H9 (cell line): ENCODE data around the gene TMC8. TPM values are rescaled to one million over a fixed set of nuclear protein-coding genes. Genes with fewer than 3 reads are reported as not detected.

ENCODE experiments used
- DNase-seq: peaks from one replicate; pipeline ENCODE4 v3.0.0-alpha.2; 2017
- H2AFZ ChIP-seq: one replicate; pipeline ENCODE4 v1.6.1; 2013; ENCODE audit warnings: mild to moderate bottlenecking, low read length, control low read depth, moderate library complexity
- H2AK5ac ChIP-seq: 2 replicates; pipeline ENCODE4 v1.6.1; 2013; ENCODE audit warnings: low read length, control low read depth, mixed read lengths; ENCODE audit not compliant: insufficient read length
- H2BK120ac ChIP-seq: one replicate; pipeline ENCODE4 v1.6.1; 2013; ENCODE audit warnings: low read depth, mild to moderate bottlenecking, low read length, control low read depth, inconsistent platforms; ENCODE audit not compliant: poor library complexity, severe bottlenecking
- H2BK12ac ChIP-seq: 2 replicates; pipeline ENCODE4 v1.6.1; 2013; ENCODE audit warnings: low read length, control low read depth, mixed read lengths, low read depth; ENCODE audit not compliant: insufficient read length
- H2BK15ac ChIP-seq: 2 replicates; pipeline ENCODE4 v1.6.1; 2013; ENCODE audit warnings: low read depth, low read length, control low read depth
- H2BK20ac ChIP-seq: one replicate; pipeline ENCODE4 v1.6.1; 2013; ENCODE audit warnings: low read depth, mild to moderate bottlenecking, low read length, control low read depth, inconsistent platforms; ENCODE audit not compliant: poor library complexity, severe bottlenecking
- H2BK5ac ChIP-seq: 2 replicates; pipeline ENCODE4 v1.6.1; 2013; ENCODE audit warnings: low read length, control low read depth, mixed read lengths; ENCODE audit not compliant: insufficient read length
- H3K14ac ChIP-seq: 2 replicates; pipeline ENCODE4 v1.6.1; 2013; ENCODE audit warnings: low read length, control low read depth; ENCODE audit not compliant: insufficient read depth
- H3K18ac ChIP-seq: 2 replicates; pipeline ENCODE4 v1.6.1; 2013; ENCODE audit warnings: low read depth, mild to moderate bottlenecking, mixed read lengths, low read length, control low read depth; ENCODE audit not compliant: insufficient read length
- H3K23ac ChIP-seq: 2 replicates; pipeline ENCODE4 v1.6.1; 2013; ENCODE audit warnings: low read length, control low read depth, mixed read lengths, low read depth; ENCODE audit not compliant: insufficient read length
- H3K23me2 ChIP-seq: 2 replicates; pipeline ENCODE4 v1.6.1; 2013; ENCODE audit warnings: low read depth, mild to moderate bottlenecking, mixed read lengths, low read length, control low read depth; ENCODE audit not compliant: insufficient read length, poor library complexity, severe bottlenecking
- H3K27ac ChIP-seq: 2 replicates; pipeline ENCODE4 v1.5.1; 2013; ENCODE audit warnings: low read length, control low read depth, mixed read lengths, low read depth; ENCODE audit not compliant: insufficient read length
- H3K27me3 ChIP-seq: 2 replicates; pipeline ENCODE4 v1.6.1; 2013; ENCODE audit warnings: low read length, control low read depth, inconsistent platforms; ENCODE audit not compliant: insufficient read depth
- H3K4ac ChIP-seq: 2 replicates; pipeline ENCODE4 v1.6.1; 2013; ENCODE audit warnings: low read depth, mild to moderate bottlenecking, control low read depth, inconsistent platforms, low read length, moderate library complexity
- H3K4me1 ChIP-seq: 2 replicates; pipeline ENCODE4 v1.6.1; 2013; ENCODE audit warnings: low read length, control low read depth, inconsistent platforms; ENCODE audit not compliant: insufficient read depth
- H3K4me2 ChIP-seq: 2 replicates; pipeline ENCODE4 v1.6.1; 2013; ENCODE audit warnings: low read length, control low read depth, mixed read lengths; ENCODE audit not compliant: insufficient read length, insufficient read depth
- H3K56ac ChIP-seq: 2 replicates; pipeline ENCODE4 v1.6.1; 2013; ENCODE audit warnings: low read depth, mild to moderate bottlenecking, mixed read lengths, low read length, control low read depth; ENCODE audit not compliant: insufficient read length
- H3K79me1 ChIP-seq: 2 replicates; pipeline ENCODE4 v1.6.1; 2013; ENCODE audit warnings: low read depth, mild to moderate bottlenecking, moderate library complexity, low read length, control low read depth, inconsistent platforms; ENCODE audit not compliant: insufficient read depth, poor library complexity, severe bottlenecking
- H3K79me2 ChIP-seq: 2 replicates; pipeline ENCODE4 v1.6.1; 2013; ENCODE audit warnings: low read length, control low read depth, inconsistent platforms; ENCODE audit not compliant: insufficient read depth
- H3K9ac ChIP-seq: 2 replicates; pipeline ENCODE4 v1.6.1; 2013; ENCODE audit warnings: low read length, control low read depth, mixed read lengths; ENCODE audit not compliant: insufficient read length; ENCODE audit errors: extremely low read depth
- H3K9me3 ChIP-seq: one replicate; pipeline ENCODE4 v1.6.1; 2013; ENCODE audit warnings: low read depth, low read length, inconsistent platforms; ENCODE audit not compliant: control insufficient read depth
- H3T11ph ChIP-seq: one replicate; pipeline ENCODE4 v1.6.1; 2013; ENCODE audit warnings: mild to moderate bottlenecking, low read length, control low read depth, inconsistent platforms
- H4K20me1 ChIP-seq: one replicate; pipeline ENCODE4 v1.6.1; 2013; ENCODE audit not compliant: control insufficient read depth, insufficient read length, insufficient read depth
- H4K5ac ChIP-seq: 2 replicates; pipeline ENCODE4 v1.6.1; 2013; ENCODE audit warnings: low read depth, mild to moderate bottlenecking, mixed read lengths, low read length, control low read depth; ENCODE audit not compliant: insufficient read length
- H4K8ac ChIP-seq: replicated peaks from 2 replicates; pipeline ENCODE4 v1.6.1; 2013; ENCODE audit warnings: low read length, control low read depth, mixed read lengths, low read depth; ENCODE audit not compliant: insufficient read length
- H4K91ac ChIP-seq: 2 replicates; pipeline ENCODE4 v1.6.1; 2013; ENCODE audit warnings: low read depth, mild to moderate bottlenecking, moderate library complexity, mixed read lengths, low read length, control low read depth; ENCODE audit not compliant: insufficient read length
- H3K27ac Mint-ChIP-seq, 3 experiments: 2 replicates in 2 of 3; 3 replicates in 1 of 3; pipeline ENCODE4 v1.8.0; 2020 to 2021; ENCODE audit warnings: mixed read lengths in 3 of 3, mild to moderate bottlenecking in 1 of 3, moderate library complexity in 1 of 3
- H3K27me3 Mint-ChIP-seq: 2 replicates; pipeline ENCODE4 v1.8.0; 2021; ENCODE audit warnings: low read depth, mild to moderate bottlenecking, moderate library complexity, mixed read lengths
- H3K36me3 Mint-ChIP-seq, 3 experiments: 2 replicates in 2 of 3; 3 replicates in 1 of 3; pipeline ENCODE4 v1.8.0; 2020 to 2021; ENCODE audit warnings: low read depth in 3 of 3, mixed read lengths in 3 of 3; ENCODE audit not compliant: insufficient read depth in 1 of 3
- H3K4me1 Mint-ChIP-seq, 2 experiments: 2 replicates each; pipeline ENCODE4 v1.8.0; 2020; ENCODE audit warnings: mixed read lengths in 2 of 2
- H3K4me3 Mint-ChIP-seq, 2 experiments: 2 replicates in 1 of 2; 3 replicates in 1 of 2; pipeline ENCODE4 v1.8.0; 2020 to 2021; ENCODE audit warnings: mild to moderate bottlenecking in 2 of 2, mixed read lengths in 2 of 2, moderate library complexity in 1 of 2
- H3K9me3 Mint-ChIP-seq, 2 experiments: 2 replicates in 1 of 2; 3 replicates in 1 of 2; pipeline ENCODE4 v1.8.0; 2020; ENCODE audit warnings: mild to moderate bottlenecking in 2 of 2, mixed read lengths in 2 of 2, moderate library complexity in 1 of 2
- WGBS: extraction: QIAGEN DNeasy Blood & Tissue Kit; methylation state at CpG from one replicate; pipeline ENCODE4 v1.1.7; 2013; ENCODE audit warnings: missing lambda C conversion rate, low lambda C conversion rate, mixed read lengths; ENCODE audit not compliant: insufficient read length; ENCODE audit errors: extremely low coverage; 5-methylcytosine and 5-hydroxymethylcytosine counted together
- total RNA-seq: library from RNA; stranded (reverse); gene quantifications from 2 replicates; pipeline ENCODE4 v1.2.1, GENCODE V29; 2021
- TF ChIP-seq, protein P1 (sequence below): fragments of 200-600 bp; sonication (generic); conservative IDR thresholded peaks from 3 replicates; pipeline ENCODE4 v1.8.0; 2021; ENCODE audit warnings: antibody characterized with exemption, mild to moderate bottlenecking

The TMC8 gene
- total RNA-seq, 1 experiment from 2014 or later: 1.0 TPM

DNA sequence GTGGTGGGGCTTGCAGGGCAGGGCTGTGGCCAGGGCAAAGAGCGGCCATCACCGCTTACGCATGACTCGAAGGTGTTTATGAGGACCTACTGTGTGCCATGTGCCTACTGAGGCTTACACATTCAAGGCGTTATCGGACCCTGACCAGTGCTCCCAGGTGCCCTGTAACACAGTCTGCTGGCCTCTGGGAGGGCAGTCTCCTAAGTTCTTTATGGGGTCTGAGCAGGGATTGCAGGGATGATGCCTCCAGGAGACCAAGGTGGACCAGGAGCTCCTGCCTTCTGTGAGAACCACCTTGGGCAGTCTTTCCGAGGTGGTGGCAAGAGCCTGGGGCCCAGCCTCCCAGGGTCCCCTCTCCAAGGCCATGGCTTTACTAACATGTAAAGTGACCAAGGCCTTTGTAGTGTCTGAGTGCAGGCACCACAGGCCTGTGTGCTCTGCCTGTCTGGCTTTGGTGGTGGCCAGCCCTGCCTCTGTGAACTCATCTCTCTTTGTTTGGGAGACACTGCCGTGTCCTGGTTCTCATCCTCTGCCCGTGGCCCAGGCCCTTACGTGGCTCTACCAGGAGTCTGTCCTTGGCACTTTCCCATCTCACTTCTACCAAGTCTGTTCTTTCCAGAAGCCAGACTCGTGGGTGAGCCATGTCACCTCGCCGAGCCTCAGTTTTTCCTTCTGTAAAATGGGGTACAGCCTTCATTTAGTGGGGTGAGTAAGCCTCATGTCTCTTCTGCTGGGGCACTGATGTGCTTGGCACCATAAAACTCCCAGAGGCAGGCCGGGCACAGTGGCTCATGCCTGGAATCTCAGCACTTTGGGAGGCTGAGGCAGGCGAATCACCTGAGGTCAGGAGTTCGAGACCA lies 34.4 kb downstream of the TMC8 start:
- Histone ChIP-seq H2AK5ac (no peak overlapping the region), H2BK5ac (no peak overlapping the region), H3K14ac (no peak overlapping the region), H3T11ph (no peak overlapping the region), H4K8ac (no peak overlapping the region), H2BK12ac (no peak overlapping the region), H3K9ac (no peak overlapping the region), H2BK15ac (no peak overlapping the region), H3K23ac (no peak overlapping the region), H3K79me2 (no peaks in the 10 kb centered on the region), H2AFZ (no peak overlapping the region), H2BK20ac (no peak overlapping the region), H4K91ac (no peak overlapping the region), H3K4ac (no peak overlapping the region), H4K20me1 (peaks cover 4% of the 10 kb centered on the region), H3K4me1 (no peaks in the 10 kb centered on the region; the same call in 1 of the 2 replicates), H3K27me3 (no peaks in the 10 kb centered on the region), H3K27ac (no peak overlapping the region), H4K5ac (no peak overlapping the region), H3K56ac (no peak overlapping the region), H3K79me1 (no peaks in the 10 kb centered on the region), H2BK120ac (no peak overlapping the region), H3K4me2 (no peak overlapping the region), H3K18ac (no peak overlapping the region), H3K23me2 (no peaks in the 10 kb centered on the region), H3K9me3 (no peaks in the 10 kb centered on the region)
- H3K9me3 Mint-ChIP-seq: no peaks in the 10 kb centered on the region
- TF ChIP-seq, protein P1, sequence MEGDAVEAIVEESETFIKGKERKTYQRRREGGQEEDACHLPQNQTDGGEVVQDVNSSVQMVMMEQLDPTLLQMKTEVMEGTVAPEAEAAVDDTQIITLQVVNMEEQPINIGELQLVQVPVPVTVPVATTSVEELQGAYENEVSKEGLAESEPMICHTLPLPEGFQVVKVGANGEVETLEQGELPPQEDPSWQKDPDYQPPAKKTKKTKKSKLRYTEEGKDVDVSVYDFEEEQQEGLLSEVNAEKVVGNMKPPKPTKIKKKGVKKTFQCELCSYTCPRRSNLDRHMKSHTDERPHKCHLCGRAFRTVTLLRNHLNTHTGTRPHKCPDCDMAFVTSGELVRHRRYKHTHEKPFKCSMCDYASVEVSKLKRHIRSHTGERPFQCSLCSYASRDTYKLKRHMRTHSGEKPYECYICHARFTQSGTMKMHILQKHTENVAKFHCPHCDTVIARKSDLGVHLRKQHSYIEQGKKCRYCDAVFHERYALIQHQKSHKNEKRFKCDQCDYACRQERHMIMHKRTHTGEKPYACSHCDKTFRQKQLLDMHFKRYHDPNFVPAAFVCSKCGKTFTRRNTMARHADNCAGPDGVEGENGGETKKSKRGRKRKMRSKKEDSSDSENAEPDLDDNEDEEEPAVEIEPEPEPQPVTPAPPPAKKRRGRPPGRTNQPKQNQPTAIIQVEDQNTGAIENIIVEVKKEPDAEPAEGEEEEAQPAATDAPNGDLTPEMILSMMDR: no peak
- H3K36me3 Mint-ChIP-seq: no peaks in the 10 kb centered on the region; a peak in 2 of 7 replicates
- H3K4me1 Mint-ChIP-seq: peaks cover 13 to 22% of the 10 kb centered on the region in 2 experiments
- WGBS: no CpG with 5 or more reads among the region's 16 CpGs
- DNase-seq: no peak
- H3K4me3 Mint-ChIP-seq: no peak overlapping the region
- peaks cover under 1% of the 10 kb centered on the region for H3K27me3 Mint-ChIP-seq
- no peak overlapping the region for H3K27ac Mint-ChIP-seq
